GM12878 (cell line): ENCODE measurements around the gene GNB3. TPM values are rescaled to one million over a fixed set of nuclear protein-coding genes. Genes with fewer than 3 reads are reported as not detected.

Experiments
- ATAC-seq: fragments of 200-7000 bp; cut with Tn5 transposase; 3 replicates; pipeline ENCODE4 v1.9.1; 2020; ENCODE audit warnings: mild to moderate bottlenecking, moderate library complexity
- BruUV-seq: library from RNA; stranded (reverse); fragments of 400-500 nt; replicated peaks from 2 replicates; lab custom pipeline; 2021; lab: Mats Ljungman, UMichigan
- CTCF ChIA-PET: fragments of 300-600 bp; sonication (Branson Sonifier 250); formaldehyde crosslinking; extraction: SDS; loops from one replicate; lab custom pipeline; 2021; ENCODE audit warnings: inconsistent platforms; lab: Yijun Ruan, JAX
- POLR2A ChIA-PET: fragments of 350-600 bp; formaldehyde crosslinking; extraction: SDS; loops from one replicate; lab custom pipeline; 2021; ENCODE audit warnings: inconsistent platforms; lab: Charles Lee
- RAD21 ChIA-PET: fragments of 300-600 bp; sonication (Branson Sonifier 250); formaldehyde crosslinking; loops from one replicate; lab custom pipeline; 2023; ENCODE audit warnings: antibody characterized with exemption; ENCODE audit not compliant: unreplicated experiment; lab: Charles Lee
- SMC1A ChIA-PET: fragments of 300-600 bp; sonication (Branson Sonifier 250); formaldehyde crosslinking; loops from one replicate; lab custom pipeline; 2023; ENCODE audit not compliant: unreplicated experiment, uncharacterized antibody; lab: Charles Lee
- DNase-seq: peaks from one replicate; pipeline ENCODE4 v3.0.0-alpha.2; 2011; ENCODE audit warnings: low read depth, low spot score
- FAIRE-seq: peaks from 3 replicates; lab custom pipeline; 2011; peaks lifted over from hg19 to GRCh38; lab: Jason Lieb, UNC
- H2AFZ ChIP-seq: 2 replicates; pipeline ENCODE4 v1.6.0; 2011; ENCODE audit warnings: low read depth, low read length, control low read depth; ENCODE audit not compliant: control insufficient read depth
- H3K27ac ChIP-seq: 2 replicates; pipeline ENCODE4 v1.5.1; 2011; ENCODE audit warnings: control low read depth; ENCODE audit not compliant: control insufficient read depth, insufficient read depth
- H3K27me3 ChIP-seq, 2 experiments: replicated peaks in 1 of 2; 2 replicates each; pipeline versions ENCODE4 v1.6.0 to v1.6.1; 2011; ENCODE audit warnings: low read length in 1 of 2; ENCODE audit not compliant: control insufficient read depth in 2 of 2, insufficient read depth in 2 of 2
- H3K36me3 ChIP-seq, 2 experiments: 2 replicates each; pipeline ENCODE4 v1.5.1; 2011; ENCODE audit warnings: low read length in 1 of 2; ENCODE audit not compliant: control insufficient read depth in 2 of 2, insufficient read depth in 2 of 2
- H3K4me1 ChIP-seq: 2 replicates; pipeline ENCODE4 v1.6.1; 2011; ENCODE audit warnings: mild to moderate bottlenecking, low read length, moderate library complexity, mixed read lengths; ENCODE audit not compliant: control insufficient read depth, insufficient read depth
- H3K4me2 ChIP-seq: 2 replicates; pipeline ENCODE4 v1.6.0; 2011; ENCODE audit warnings: control low read depth; ENCODE audit not compliant: control insufficient read depth, insufficient read depth
- H3K4me3 ChIP-seq: fragments of 200-600 bp; sonication (generic); 2 replicates; pipeline ENCODE4 v1.5.1; 2016
- H3K79me2 ChIP-seq: 2 replicates; pipeline ENCODE4 v1.6.0; 2011; ENCODE audit warnings: low read length; ENCODE audit not compliant: control insufficient read depth, insufficient read depth
- H3K9ac ChIP-seq: 2 replicates; pipeline ENCODE4 v1.8.0; 2011; ENCODE audit warnings: low read length, control low read depth, mixed read lengths; ENCODE audit not compliant: control insufficient read depth, insufficient read depth
- H3K9me3 ChIP-seq: replicated peaks from 3 replicates; pipeline ENCODE4 v1.5.1; 2011; ENCODE audit warnings: mild to moderate bottlenecking, low read length; ENCODE audit not compliant: control insufficient read depth, insufficient read depth
- H4K20me1 ChIP-seq: 2 replicates; pipeline ENCODE4 v1.6.0; 2011; ENCODE audit not compliant: control insufficient read depth, insufficient read depth
- CTCF ChIP-seq, 3 experiments: IDR thresholded peaks in 2 of 3; conservative IDR thresholded peaks in 1 of 3; 2 replicates each; pipeline ENCODE4 v1.5.1; 2011; ENCODE audit warnings: low read depth in 3 of 3, low read length in 3 of 3, mild to moderate bottlenecking in 3 of 3, control low read depth in 2 of 3, moderate library complexity in 2 of 3, inconsistent platforms in 1 of 3, mixed read lengths in 1 of 3; ENCODE audit not compliant: control insufficient read depth in 2 of 3, insufficient read depth in 1 of 3; ENCODE audit errors: extremely low read depth in 1 of 3
- MEF2B ChIP-seq: fragments of 450-650 bp; IDR thresholded peaks from 2 replicates; pipeline ENCODE4 v1.6.1; 2018; ENCODE audit warnings: mild to moderate bottlenecking, moderate library complexity; ENCODE audit not compliant: partially characterized antibody, poor library complexity, severe bottlenecking
- MTA3 ChIP-seq: IDR thresholded peaks from 2 replicates; pipeline ENCODE4 v1.6.1; 2012; ENCODE audit warnings: low read length, inconsistent platforms, borderline replicate concordance
- MXI1 ChIP-seq: fragments of 150-350 bp; IDR thresholded peaks from 2 replicates; pipeline ENCODE4 v1.6.1; 2011; ENCODE audit warnings: low read depth, mild to moderate bottlenecking, inconsistent platforms, low read length, improper control_type of control experiment
- NFYA ChIP-seq: IDR thresholded peaks from 2 replicates; pipeline ENCODE4 v1.6.1; 2011; ENCODE audit warnings: low read depth, mild to moderate bottlenecking, low read length, improper control_type of control experiment, borderline replicate concordance
- WGBS: methylation state at CpG from one replicate; pipeline ENCODE4 v1.1.6; 2016; ENCODE audit warnings: low lambda C conversion rate; ENCODE audit not compliant: insufficient replicate concordance, insufficient coverage; ENCODE audit errors: missing lambda C conversion rate; 5-methylcytosine and 5-hydroxymethylcytosine counted together
- in situ Hi-C: fragments of 300-500 bp; cut with MboI; formaldehyde crosslinking; loops from 9 replicates; pipeline ENCODE4 v1.14.3; 2018; ENCODE audit warnings: mixed read lengths
- intact Hi-C: fragments of 100-400 bp; cut with micrococcal nuclease; formaldehyde crosslinking; loops from one replicate; pipeline ENCODE4 v1.14.2; 2022; ENCODE audit not compliant: unreplicated experiment
- polyA plus RNA-seq, 11 experiments: library from polyadenylated mRNA; depleted of rRNA in 4 of 11; unstranded in 6 of 11; stranded (reverse) in 5 of 11; fragments of >200 nt; fragmentation: Nextera tagmentation in 4 of 11; fragmentation: Illumina TruSeq in 1 of 11; extraction: Ambion mirVana in 4 of 11; extraction: Trizol in 1 of 11; gene quantifications; 1 replicate in 1 of 11; 2 replicates in 10 of 11; pipeline versions ENCODE4 v1.2.1 to v1.2.3, GENCODE V29; 2011 to 2016; ENCODE audit warnings: inconsistent platforms in 2 of 11, missing spikeins in 2 of 11, low read depth in 1 of 11
- total RNA-seq, 4 experiments: library from RNA; depleted of rRNA in 3 of 4; stranded (reverse); fragments of >200 nt in 3 of 4; fragmentation: Illumina TruSeq in 1 of 4; extraction: Trizol in 1 of 4; gene quantifications; 2 replicates each; pipeline versions ENCODE4 v1.2.1 to v1.2.3, GENCODE V29; 2013 to 2021

Gene GNB3
- total and polyA plus RNA-seq, 10 of the 15 experiments (the other 5 are each of a cell fraction or from before 2014, with no cell fraction given) = 0.05 to 1.1 (median 0.36) TPM

DNA sequence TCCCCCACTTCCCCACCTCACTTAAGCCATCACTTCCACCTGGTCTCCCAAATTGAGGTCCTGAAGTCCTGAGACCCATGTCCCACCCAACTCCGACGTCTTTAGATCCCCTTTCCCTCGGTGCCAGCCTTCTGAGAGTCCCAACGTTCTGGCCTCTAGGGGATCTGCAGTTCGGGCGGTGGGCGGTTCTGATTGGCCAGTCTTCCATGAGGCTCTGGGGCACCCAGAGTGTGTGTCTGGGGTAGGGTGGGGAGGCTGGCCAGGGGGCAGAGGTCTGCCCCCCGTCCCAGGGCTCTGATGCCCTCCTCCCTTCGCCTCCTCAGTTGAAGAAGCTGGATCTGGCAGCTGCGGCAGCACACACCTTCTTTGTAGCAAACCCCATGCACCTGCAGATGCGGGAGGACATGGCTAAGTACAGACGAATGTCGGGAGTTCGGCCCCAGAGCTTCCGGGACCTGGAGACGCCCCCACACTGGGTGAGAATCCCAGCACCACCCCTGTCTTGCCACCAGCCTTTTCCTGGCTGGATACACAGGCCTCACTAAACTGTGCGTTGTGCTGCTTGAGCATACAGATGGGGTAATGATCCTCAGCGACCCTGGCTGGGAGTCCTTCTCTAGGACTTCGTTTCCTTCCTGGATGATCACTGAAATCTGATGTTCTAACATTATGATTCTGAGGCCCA, 11.0 kb upstream of the GNB3 start (continued):
- TF ChIP-seq CTCF (IDR thresholded peaks at IDR 0.05 in 2 of 3, conservative IDR thresholded peaks at IDR 0.05 in 1 of 3; ENCODE audit: control insufficient read depth in 2 of 3, extremely low read depth in 1 of 3, insufficient read depth in 1 of 3, low read depth in 3 of 3, low read length in 3 of 3) = 0 out of 6 replicates have a peak, but pooled peaks of 1 of the 3 experiments have one; percentile 1

DNA sequence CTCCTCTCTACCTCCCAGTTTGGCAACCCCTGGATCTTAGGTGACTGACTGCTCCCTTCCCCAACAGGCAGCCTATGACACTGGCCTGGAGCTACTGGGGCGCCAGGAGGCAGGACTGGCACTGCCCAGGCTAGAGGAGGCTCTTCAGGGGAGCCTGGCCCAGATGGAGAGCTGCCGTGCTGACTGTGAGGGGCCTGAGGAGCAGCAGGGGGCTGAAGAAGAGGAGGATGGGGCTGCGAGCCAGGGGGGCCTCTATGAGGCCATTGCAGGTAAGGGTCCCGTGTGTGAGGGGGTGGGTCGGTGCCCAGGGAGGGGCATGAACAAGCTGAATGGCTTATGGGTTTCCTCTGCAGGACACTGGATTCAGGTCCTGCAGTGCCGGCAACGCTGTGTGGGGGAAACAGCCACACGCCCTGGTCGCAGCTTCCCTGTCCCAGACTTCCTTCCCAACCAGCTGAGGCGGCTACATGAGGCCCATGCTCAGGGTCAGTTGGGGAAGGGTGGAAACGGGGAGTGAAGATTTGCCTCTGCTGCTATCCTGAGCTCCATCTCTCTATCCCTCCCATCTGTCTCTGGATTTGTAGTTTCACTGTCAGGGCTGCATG, 10.3 kb upstream of the GNB3 start:
- ChIA-PET POLR2A (interaction anchor here (0.8 to 0.9 kb wide), 3 partner anchors 12 to 71 kb away, joined by 3 to 4 read pairs (median 4); partner anchors contain the start of gene USP5), SMC1A (interaction anchor here (0.7 to 1.1 kb wide), 2 partner anchors 77 to 205 kb away, joined by 3 read pairs; partner anchors contain the start of gene MLF2), CTCF (interaction anchor here (0.6 to 2.3 kb wide), 6 partner anchors 9 to 78 kb away, joined by 3 to 14 read pairs (median 4); partner anchors contain the start of genes MLF2 and SPSB2), RAD21 (interaction anchor here (0.6 to 3.0 kb wide), 3 partner anchors 9 to 77 kb away, joined by 3 to 14 read pairs (median 5); partner anchors contain the start of genes GPR162 and MLF2)
- Histone ChIP-seq H3K79me2 (no peaks in the 10 kb centered on the region), H3K36me3 (no peaks in the 10 kb centered on the region), H3K4me3 (no peak overlapping the region), H3K4me2 (no peak overlapping the region), H4K20me1 (no peaks in the 10 kb centered on the region), H3K27me3 (peaks cover 17 to 24% of the 10 kb centered on the region in 2 experiments), H3K4me1 (peaks cover 4% of the 10 kb centered on the region), H3K27ac (no peak overlapping the region), H3K9ac (no peak overlapping the region), H3K9me3 (no peaks in the 10 kb centered on the region), H2AFZ (no peak overlapping the region)
- ATAC-seq (no peak), DNase-seq (no peak), FAIRE-seq (no peak)
- TF ChIP-seq MXI1 (no peak), MEF2B (no peak), MTA3 (no peak), NFYA (no peak), CTCF (IDR thresholded peaks at IDR 0.05 in 2 of 3, conservative IDR thresholded peaks at IDR 0.05 in 1 of 3; ENCODE audit: control insufficient read depth in 2 of 3, extremely low read depth in 1 of 3, insufficient read depth in 1 of 3, low read depth in 3 of 3, low read length in 3 of 3) (no peak)
- in situ Hi-C loops (no loop called here), intact Hi-C loops (no loop called here)
- 45% methylated on average over 11 of the region's 11 CpGs for WGBS
- no TSS peak for BruUV-seq
